CD4-positive, CD25-positive, alpha-beta regulatory T cell (primary cell): ENCODE results near the gene NDRG2. TPM values are rescaled to one million over a fixed set of nuclear protein-coding genes. Genes with fewer than 3 reads are reported as not detected.

Experiments used
- ATAC-seq, 2 donors: fragments of 150-1000 bp; cut with Tn5 transposase; one replicate each; pipeline ENCODE4 v1.10.0; 2021; ENCODE audit warnings: low read depth in 2 of 2, moderate number of reproducible peaks in 2 of 2, moderate library complexity in 1 of 2
- DNase-seq, 3 donors: peaks; one replicate each; pipeline versions ENCODE4 v3.0.0 to v3.0.0-alpha.2; 2012 to 2022; ENCODE audit warnings: mixed read lengths in 1 of 3
- H3K27ac ChIP-seq: one replicate; pipeline ENCODE4 v1.7.0; 2013; ENCODE audit warnings: mild to moderate bottlenecking, low read length; ENCODE audit not compliant: insufficient read depth, poor library complexity, severe bottlenecking
- H3K27me3 ChIP-seq: one replicate; pipeline ENCODE4 v1.7.0; 2013; ENCODE audit warnings: low read length; ENCODE audit not compliant: control insufficient read depth, insufficient read depth
- H3K36me3 ChIP-seq: one replicate; pipeline ENCODE4 v1.7.0; 2013; ENCODE audit warnings: mild to moderate bottlenecking, low read length, moderate library complexity; ENCODE audit not compliant: control insufficient read depth, insufficient read depth
- H3K4me1 ChIP-seq: 2 replicates; pipeline ENCODE4 v1.7.0; 2013; ENCODE audit warnings: mild to moderate bottlenecking, low read length; ENCODE audit not compliant: insufficient read depth, control insufficient read depth, poor library complexity, severe bottlenecking
- H3K4me3 ChIP-seq: one replicate; pipeline ENCODE4 v1.7.0; 2013; ENCODE audit warnings: low read depth, mild to moderate bottlenecking, low read length, moderate library complexity
- H3K9me3 ChIP-seq, 2 experiments: 1 replicate in 1 of 2; 2 replicates in 1 of 2; pipeline ENCODE4 v1.7.0; 2013; ENCODE audit warnings: low read length in 2 of 2, mild to moderate bottlenecking in 1 of 2, moderate library complexity in 1 of 2; ENCODE audit not compliant: control insufficient read depth in 2 of 2
- H3K27ac Mint-ChIP-seq, 3 donors: one replicate each; pipeline ENCODE4 v1.8.0; 2020 to 2022; ENCODE audit warnings: mild to moderate bottlenecking in 3 of 3, mixed read lengths in 3 of 3, moderate library complexity in 2 of 3
- H3K27me3 Mint-ChIP-seq: one replicate; pipeline ENCODE4 v1.8.0; 2022; ENCODE audit warnings: mild to moderate bottlenecking, mixed read lengths
- H3K36me3 Mint-ChIP-seq: one replicate; pipeline ENCODE4 v1.8.0; 2020; ENCODE audit warnings: mixed read lengths
- H3K4me1 Mint-ChIP-seq, 4 donors: one replicate each; pipeline ENCODE4 v1.8.0; 2020 to 2022; ENCODE audit warnings: mixed read lengths in 4 of 4, mild to moderate bottlenecking in 1 of 4
- H3K4me3 Mint-ChIP-seq, 4 donors: one replicate each; pipeline ENCODE4 v1.8.0; 2020 to 2022; ENCODE audit warnings: mild to moderate bottlenecking in 4 of 4, mixed read lengths in 4 of 4, moderate library complexity in 3 of 4
- H3K9me3 Mint-ChIP-seq, 7 donors: one replicate each; pipeline ENCODE4 v1.8.0; 2020 to 2022; ENCODE audit warnings: mixed read lengths in 7 of 7, mild to moderate bottlenecking in 3 of 7, moderate library complexity in 2 of 7
- polyA plus RNA-seq, 4 donors: library from polyadenylated mRNA; unstranded; fragments of 300-500 nt; fragmentation: Illumina TruSeq; gene quantifications; one replicate each; pipeline ENCODE4 v1.2.3, GENCODE V29; 2021
- total RNA-seq: library from RNA; stranded (reverse); gene quantifications from one replicate; pipeline ENCODE4 v1.2.3, GENCODE V29; 2022

Gene NDRG2
- total and polyA plus RNA-seq, 5 donors from 2014 or later: 13.3 to 19.6 (median 17.2) TPM

DNA sequence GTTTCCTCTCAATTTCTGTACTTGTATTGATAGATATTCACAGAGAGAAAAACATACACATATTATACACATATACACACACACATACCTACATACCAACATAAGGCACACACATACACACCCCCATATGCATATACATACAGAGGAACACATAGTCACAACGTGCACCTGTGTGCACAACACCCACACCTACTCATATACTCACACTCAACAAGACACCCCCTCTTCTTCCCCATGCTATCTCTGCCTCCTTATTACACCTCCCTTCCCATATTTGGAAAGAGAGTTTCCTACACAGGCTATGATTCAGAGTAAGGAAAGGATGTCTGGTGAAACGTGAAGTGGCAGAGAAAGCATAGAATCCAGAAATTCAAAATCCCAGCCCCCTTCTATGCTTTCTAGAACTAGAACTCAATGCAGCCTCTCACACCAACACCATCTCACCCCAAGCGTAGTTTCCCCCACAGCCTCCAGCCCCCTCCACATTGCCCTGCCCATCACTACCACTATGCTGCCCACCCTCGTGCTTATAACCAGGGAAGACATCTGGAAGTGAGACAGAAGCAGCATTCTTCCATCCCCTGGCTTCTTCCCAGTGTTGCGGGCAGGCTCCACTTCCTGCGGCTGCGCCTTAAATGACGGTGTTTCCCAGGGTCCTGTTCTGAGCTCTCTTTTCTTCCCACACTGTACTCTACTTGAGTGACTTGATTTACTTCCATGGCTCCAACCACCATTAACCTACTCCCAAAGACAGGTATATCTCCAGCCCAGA lies 35.2 kb upstream of the NDRG2 start:
- no peaks in the 10 kb centered on the region for H3K36me3 Mint-ChIP-seq

DNA sequence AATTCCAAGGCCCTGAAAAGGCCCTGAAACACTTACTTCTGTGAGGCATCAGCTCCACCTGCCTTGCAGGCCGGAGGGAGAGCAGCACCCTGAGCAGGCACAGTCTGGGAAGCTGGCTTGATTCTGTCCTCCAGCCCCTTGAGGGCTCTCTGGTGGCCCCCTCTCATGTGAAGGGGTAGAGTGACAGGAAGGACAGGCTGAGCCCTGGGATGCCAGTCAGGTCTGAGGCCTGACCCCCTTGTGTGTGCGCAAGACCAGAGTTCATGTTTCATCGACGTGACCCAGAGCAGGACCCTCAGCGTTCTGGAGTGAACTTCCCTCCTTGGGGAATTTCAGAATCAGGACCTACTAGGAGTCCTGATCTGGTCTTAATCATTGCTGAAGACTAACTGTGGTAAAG lies 34.0 kb upstream of the NDRG2 start:
- Mint-ChIP-seq H3K27me3 (peaks cover 41% of the 10 kb centered on the region), H3K36me3 (no peaks in the 10 kb centered on the region), H3K4me1 (no peaks in the 10 kb centered on the region), H3K4me3 (no peak overlapping the region), H3K9me3 (peaks cover 0 to 1% (median 0%) of the 10 kb centered on the region in 7 donors), H3K27ac (no peak overlapping the region)
- DNase-seq: no peak
- Histone ChIP-seq H3K27me3 (peaks cover 14% of the 10 kb centered on the region), H3K27ac (no peak overlapping the region), H3K36me3 (no peaks in the 10 kb centered on the region), H3K4me3 (no peak overlapping the region), H3K9me3 (no peaks in the 10 kb centered on the region), H3K4me1 (no peaks in the 10 kb centered on the region)
- no peak for ATAC-seq

More for the DNA sequence above, 35.2 kb upstream of the NDRG2 start:
- no peak overlapping the region for H3K27ac ChIP-seq
- no peaks in the 10 kb centered on the region for H3K36me3 ChIP-seq
- ATAC-seq (no peak), DNase-seq (no peak)
- H3K4me1 ChIP-seq: no peaks in the 10 kb centered on the region
- H3K4me3 ChIP-seq: no peak overlapping the region
- H3K4me1 Mint-ChIP-seq: no peaks in the 10 kb centered on the region
- peaks cover 14% of the 10 kb centered on the region for H3K27me3 ChIP-seq
- peaks cover 47% of the 10 kb centered on the region for H3K27me3 Mint-ChIP-seq
- H3K9me3 Mint-ChIP-seq: peaks cover 0 to 1% (median 0%) of the 10 kb centered on the region in 7 donors
- no peak overlapping the region for H3K4me3 Mint-ChIP-seq
- H3K9me3 ChIP-seq: no peaks in the 10 kb centered on the region
- no peak overlapping the region for H3K27ac Mint-ChIP-seq

DNA sequence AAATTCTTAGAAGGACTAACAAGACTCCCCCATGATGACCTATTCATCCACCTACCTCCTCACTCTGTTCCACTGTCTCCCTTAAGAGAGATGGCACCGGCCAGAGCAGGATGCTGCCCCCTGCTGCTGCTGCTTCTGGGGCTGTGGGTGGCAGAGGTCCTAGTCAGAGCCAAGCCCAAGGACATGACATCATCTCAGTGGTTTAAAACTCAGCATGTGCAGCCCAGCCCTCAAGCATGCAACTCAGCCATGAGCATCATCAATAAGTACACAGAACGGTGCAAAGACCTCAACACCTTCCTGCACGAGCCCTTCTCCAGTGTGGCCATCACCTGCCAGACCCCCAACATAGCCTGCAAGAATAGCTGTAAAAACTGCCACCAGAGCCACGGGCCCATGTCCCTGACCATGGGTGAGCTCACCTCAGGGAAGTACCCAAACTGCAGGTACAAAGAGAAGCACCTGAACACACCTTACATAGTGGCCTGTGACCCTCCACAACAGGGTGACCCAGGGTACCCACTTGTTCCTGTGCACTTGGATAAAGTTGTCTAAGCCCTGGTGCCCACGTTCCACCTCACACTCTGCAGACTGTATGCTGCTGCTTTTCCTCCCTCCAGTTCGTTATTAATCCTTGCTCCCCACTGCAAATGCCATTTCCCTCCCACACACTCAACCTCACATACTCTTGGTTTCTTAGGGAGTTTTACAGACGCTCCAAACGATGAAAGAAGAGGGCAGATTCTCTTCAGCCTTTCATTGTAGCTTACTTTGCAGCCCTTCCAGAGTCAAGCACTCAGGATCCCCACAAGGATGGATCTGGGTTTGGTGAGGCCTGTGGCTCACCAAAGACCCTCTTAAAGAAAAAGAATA lies 33.2 kb upstream of the NDRG2 start, which contains the start of gene RNASE8:
TSS of gene RNASE8 (plus strand) at position 20 of the 873 bp plus-strand sequence. CDS start at position 91, 71 bp downstream.
- H3K4me3 ChIP-seq: no peak within 1 kb of the TSS
- no peaks in the 10 kb centered on the region for H3K4me1 Mint-ChIP-seq
- no peaks in the 10 kb centered on the region for H3K36me3 ChIP-seq
- ATAC-seq (no peak), DNase-seq (no peak)
- no peaks in the 10 kb centered on the region for H3K36me3 Mint-ChIP-seq
- H3K9me3 Mint-ChIP-seq: peaks cover 0 to 1% (median 0%) of the 10 kb centered on the region in 7 donors
- no peak within 1 kb of the TSS for H3K27ac ChIP-seq
- H3K27me3 ChIP-seq: peaks cover 14% of the 10 kb centered on the region
- no peak within 1 kb of the TSS for H3K4me3 Mint-ChIP-seq
- no peaks in the 10 kb centered on the region for H3K4me1 ChIP-seq
- no peak within 1 kb of the TSS for H3K27ac Mint-ChIP-seq
- no peaks in the 10 kb centered on the region for H3K9me3 ChIP-seq
- peaks cover 32% of the 10 kb centered on the region for H3K27me3 Mint-ChIP-seq

DNA sequence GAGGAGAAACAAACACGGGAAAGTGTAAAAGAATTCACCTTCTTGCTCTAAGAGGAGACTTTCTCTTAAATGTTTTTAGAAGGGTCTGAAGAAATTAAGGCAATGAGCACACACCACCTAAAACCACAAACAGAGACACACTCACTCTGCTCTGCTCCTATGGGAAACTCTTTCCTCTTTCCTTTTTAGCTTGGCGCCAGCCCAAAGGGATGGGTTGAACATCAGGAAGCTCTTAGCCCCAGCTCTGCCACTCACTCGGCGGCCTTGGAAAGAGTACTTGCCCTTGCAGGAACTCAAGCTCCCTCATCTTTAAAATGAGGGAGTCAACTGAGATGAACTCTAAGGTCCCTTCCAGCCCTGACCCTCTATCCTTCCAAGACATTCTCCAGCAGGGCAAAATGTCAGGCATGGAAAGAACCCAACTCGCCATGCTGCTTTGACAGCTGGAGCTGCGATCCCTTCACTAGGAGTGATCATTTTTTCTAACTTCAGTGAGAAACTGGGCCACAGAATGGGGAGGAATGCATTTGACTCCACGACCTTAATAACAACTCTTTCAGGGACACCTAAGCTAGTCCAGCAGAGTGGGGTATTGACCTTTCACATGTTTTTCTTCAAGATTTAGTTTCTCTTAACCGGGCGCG lies 31.8 kb upstream of the NDRG2 start:
- Mint-ChIP-seq H3K27me3 (peaks cover 24% of the 10 kb centered on the region), H3K9me3 (no peaks in the 10 kb centered on the region), H3K4me3 (no peak overlapping the region), H3K27ac (no peak overlapping the region), H3K36me3 (no peaks in the 10 kb centered on the region), H3K4me1 (no peaks in the 10 kb centered on the region)
- DNase-seq: no peak
- H3K27me3 ChIP-seq: peaks cover 16% of the 10 kb centered on the region
- ATAC-seq: no peak
- no peaks in the 10 kb centered on the region for H3K4me1 ChIP-seq
- H3K9me3 ChIP-seq: no peaks in the 10 kb centered on the region
- no peak overlapping the region for H3K27ac ChIP-seq
- H3K36me3 ChIP-seq: no peaks in the 10 kb centered on the region
- H3K4me3 ChIP-seq: no peak overlapping the region

DNA sequence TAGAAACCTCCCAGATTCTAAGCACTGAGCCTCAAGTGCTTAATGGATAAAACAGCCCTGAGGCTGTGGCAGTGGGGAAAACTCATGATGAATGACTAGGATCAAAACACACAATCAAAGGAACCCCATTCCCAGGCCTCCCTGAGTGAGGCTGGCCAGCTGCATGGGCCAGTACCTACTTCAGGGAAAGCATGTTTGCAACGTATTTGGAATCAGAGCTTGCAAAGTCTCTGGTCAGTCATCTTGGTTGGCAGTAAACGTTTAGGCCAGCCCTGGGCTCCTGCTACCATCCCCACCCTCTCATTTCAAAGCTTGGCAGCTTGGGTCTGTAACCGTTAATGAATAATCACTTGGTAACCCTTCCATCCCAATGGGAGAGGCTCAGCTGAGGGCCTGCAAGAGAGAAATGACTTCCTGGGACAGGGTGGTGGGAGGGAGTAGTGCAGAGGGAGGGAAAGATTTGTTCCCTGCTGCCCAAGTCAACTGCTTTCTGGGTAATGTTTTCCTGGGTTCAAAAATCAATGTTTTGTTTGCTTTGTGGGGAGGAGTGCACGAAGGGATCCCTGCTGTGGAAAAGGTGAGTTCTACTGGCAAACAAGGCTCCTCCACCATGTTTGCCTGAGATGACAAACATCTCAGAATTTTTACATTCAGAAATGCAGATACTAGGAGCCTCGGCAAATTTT lies 30.7 kb upstream of the NDRG2 start:
- Mint-ChIP-seq H3K4me3 (no peak overlapping the region), H3K4me1 (no peaks in the 10 kb centered on the region), H3K27me3 (peaks cover 21% of the 10 kb centered on the region), H3K27ac (no peak overlapping the region), H3K36me3 (no peaks in the 10 kb centered on the region), H3K9me3 (no peaks in the 10 kb centered on the region)
- ATAC-seq (no peak), DNase-seq (no peak)
- Histone ChIP-seq H3K36me3 (no peaks in the 10 kb centered on the region), H3K27me3 (peaks cover 8% of the 10 kb centered on the region), H3K9me3 (no peaks in the 10 kb centered on the region), H3K27ac (no peak overlapping the region), H3K4me3 (no peak overlapping the region), H3K4me1 (no peaks in the 10 kb centered on the region)

DNA sequence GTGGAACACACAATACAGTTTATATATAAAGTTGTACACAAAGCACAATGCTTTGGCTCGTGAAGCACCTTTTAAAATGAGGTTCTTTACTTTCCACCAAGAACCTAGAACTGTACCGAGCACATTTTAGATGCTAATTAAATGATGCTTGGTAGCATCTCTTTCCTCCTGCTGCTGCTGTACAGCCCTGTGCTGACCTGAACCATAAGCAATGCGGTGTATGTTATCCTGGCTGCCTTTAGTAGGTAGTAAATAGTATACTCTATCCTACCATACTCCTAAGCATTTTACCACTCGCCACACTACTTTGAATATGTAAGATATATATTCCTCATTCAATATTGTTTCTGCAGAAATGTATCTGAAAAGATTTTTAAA lies 29.9 kb upstream of the NDRG2 start:
- no peaks in the 10 kb centered on the region for H3K4me1 ChIP-seq
- H3K9me3 Mint-ChIP-seq: no peaks in the 10 kb centered on the region
- H3K27me3 Mint-ChIP-seq: peaks cover 15% of the 10 kb centered on the region

DNA sequence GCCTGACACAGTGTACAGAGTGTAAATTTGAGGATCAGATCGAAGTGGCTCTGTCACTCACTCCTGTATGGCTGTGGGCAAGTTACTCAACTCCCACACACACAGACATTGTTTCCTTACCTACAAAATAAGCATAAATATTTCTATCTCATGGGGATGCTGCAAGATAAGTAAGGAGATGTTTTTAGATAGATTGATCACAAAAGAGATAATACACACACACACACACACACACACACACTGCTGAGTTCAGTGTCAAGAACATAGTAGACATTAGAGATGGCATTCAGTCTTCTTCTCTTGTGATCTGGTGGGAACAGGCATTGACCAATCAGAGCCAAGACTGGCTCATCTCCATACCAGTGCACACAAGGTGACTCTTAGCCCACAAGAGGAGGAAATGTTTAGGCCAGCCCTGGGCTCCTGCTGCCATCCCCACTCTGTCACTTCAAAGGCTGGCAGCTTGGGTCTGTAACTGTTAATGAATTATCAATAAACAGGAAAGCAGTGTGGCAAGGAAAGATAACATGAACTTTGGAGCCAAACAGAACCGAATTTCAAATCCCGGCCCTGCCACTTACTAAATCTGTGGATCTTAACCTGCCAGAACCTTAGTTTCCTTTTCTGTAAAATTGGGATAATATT lies 29.4 kb upstream of the NDRG2 start:
- no peak overlapping the region for H3K4me3 ChIP-seq
- ATAC-seq (no peak), DNase-seq (no peak)
- no peaks in the 10 kb centered on the region for H3K36me3 ChIP-seq
- H3K27me3 ChIP-seq: peaks cover 4% of the 10 kb centered on the region
- Mint-ChIP-seq H3K4me1 (no peaks in the 10 kb centered on the region), H3K9me3 (no peaks in the 10 kb centered on the region), H3K27ac (no peak overlapping the region), H3K36me3 (no peaks in the 10 kb centered on the region), H3K4me3 (peak overlapping the region in 1 of 4 donors; percentile 44), H3K27me3 (peaks cover 17% of the 10 kb centered on the region)
- H3K9me3 ChIP-seq: no peaks in the 10 kb centered on the region
- H3K4me1 ChIP-seq: no peaks in the 10 kb centered on the region
- H3K27ac ChIP-seq: no peak overlapping the region

More for the DNA sequence above, 29.9 kb upstream of the NDRG2 start:
- Mint-ChIP-seq H3K27ac (no peak overlapping the region), H3K4me1 (no peaks in the 10 kb centered on the region), H3K36me3 (no peaks in the 10 kb centered on the region), H3K4me3 (no peak overlapping the region)
- no peak for ATAC-seq
- no peaks in the 10 kb centered on the region for H3K36me3 ChIP-seq
- H3K27me3 ChIP-seq: peaks cover 5% of the 10 kb centered on the region
- H3K27ac ChIP-seq: no peak overlapping the region
- no peak overlapping the region for H3K4me3 ChIP-seq
- H3K9me3 ChIP-seq: no peaks in the 10 kb centered on the region
- DNase-seq: no peak
